ENCODE measurements around the gene DPP10. TPM values are rescaled to one million over a fixed set of nuclear protein-coding genes. Genes with fewer than 3 reads are reported as not detected.

DPP10 gene
- total RNA-seq, 1 experiment from 2014 or later: not detected

DNA sequence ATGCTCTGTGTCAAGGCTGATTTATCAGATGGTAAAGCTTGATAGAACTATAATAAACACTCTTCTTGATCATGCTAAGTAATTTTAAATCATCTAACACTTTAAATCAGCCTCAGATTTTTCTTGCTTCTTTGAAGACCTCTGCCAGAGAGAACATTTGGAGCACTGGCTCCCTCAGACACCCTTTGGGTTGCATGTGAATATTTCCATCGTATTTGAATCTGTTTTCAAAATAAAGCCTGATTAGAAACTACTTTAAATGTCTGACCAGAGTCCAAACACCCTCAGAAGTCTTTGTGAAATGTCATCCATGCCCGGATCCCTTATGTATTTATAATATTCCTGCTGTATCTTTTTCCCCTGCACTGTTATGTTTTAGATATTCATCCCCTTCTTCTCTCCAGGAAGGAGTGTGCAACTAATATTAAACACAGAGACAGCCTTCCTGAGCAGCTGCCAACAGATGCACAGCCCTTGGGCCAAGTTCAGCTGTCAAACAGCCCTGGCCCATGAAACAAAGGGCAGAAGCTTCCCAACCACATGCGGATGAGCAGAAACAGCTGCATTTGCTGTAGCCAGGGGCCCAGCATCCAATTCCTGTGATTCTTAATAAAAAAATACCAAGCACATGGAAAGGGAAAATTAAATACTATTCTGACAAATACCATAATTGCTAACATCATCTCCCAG is 46.5 kb downstream of the DPP10 start:
- ATAC-seq: no peak
- POLR2A ChIA-PET (ENCODE audit: unreplicated experiment): no interaction called here

DNA sequence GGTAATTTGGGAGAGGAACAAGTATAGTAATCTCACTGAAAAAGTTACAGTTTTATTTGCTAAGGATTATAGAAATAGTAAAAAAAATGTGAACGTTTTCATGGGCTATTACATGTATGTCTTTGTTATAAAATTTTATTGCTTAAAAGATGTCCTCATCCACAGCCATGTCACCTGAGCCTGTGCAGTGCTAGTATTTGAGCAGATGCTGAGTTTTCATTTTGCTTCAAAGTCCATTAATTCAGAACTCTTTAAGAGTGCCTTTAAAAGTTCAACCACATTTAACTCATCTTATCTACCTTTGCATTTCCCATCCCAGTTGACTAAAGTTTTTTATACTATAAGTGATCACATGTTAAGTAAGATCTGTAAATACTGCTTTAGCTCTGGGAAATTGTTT is 52.6 kb downstream of the DPP10 start:
- Histone ChIP-seq H3K4me1 (ENCODE audit: insufficient read depth, low read length) (no peaks in the 10 kb centered on the region), H3K4me3 (ENCODE audit: low read length) (no peak overlapping the region), H3K9me3 (ENCODE audit: low read length) (no peaks in the 10 kb centered on the region), H3K9me2 (replicated peaks; ENCODE audit: low read length) (no peaks in the 10 kb centered on the region), H3F3A (ENCODE audit: low read length, unreplicated experiment) (no peaks in the 10 kb centered on the region), H2AFZ (ENCODE audit: low read length) (no peak overlapping the region), H3K9ac (ENCODE audit: low read length) (no peak overlapping the region), H3K79me2 (ENCODE audit: low read length) (no peaks in the 10 kb centered on the region), H3K36me3 (ENCODE audit: low read depth, low read length) (no peaks in the 10 kb centered on the region), H3K27ac (ENCODE audit: low read length) (no peak overlapping the region), H3K4me2 (ENCODE audit: low read length) (no peak overlapping the region), H3K27me3 (ENCODE audit: low read length) (no peaks in the 10 kb centered on the region), H4K20me1 (ENCODE audit: low read length) (no peaks in the 10 kb centered on the region)
- CTCF ChIA-PET: no interaction called here
- BruUV-seq (replicated peaks): no TSS peak
- DNase-seq (no peak), ATAC-seq (no peak)
- intact Hi-C loops (cut with micrococcal nuclease): no loop called here
- POLR2A ChIA-PET (ENCODE audit: unreplicated experiment): no interaction called here
- no peak for TF ChIP-seq EZH2 (IDR thresholded peaks at IDR 0.05; ENCODE audit: low read length, unreplicated experiment)
- TF ChIP-seq, protein P1, sequence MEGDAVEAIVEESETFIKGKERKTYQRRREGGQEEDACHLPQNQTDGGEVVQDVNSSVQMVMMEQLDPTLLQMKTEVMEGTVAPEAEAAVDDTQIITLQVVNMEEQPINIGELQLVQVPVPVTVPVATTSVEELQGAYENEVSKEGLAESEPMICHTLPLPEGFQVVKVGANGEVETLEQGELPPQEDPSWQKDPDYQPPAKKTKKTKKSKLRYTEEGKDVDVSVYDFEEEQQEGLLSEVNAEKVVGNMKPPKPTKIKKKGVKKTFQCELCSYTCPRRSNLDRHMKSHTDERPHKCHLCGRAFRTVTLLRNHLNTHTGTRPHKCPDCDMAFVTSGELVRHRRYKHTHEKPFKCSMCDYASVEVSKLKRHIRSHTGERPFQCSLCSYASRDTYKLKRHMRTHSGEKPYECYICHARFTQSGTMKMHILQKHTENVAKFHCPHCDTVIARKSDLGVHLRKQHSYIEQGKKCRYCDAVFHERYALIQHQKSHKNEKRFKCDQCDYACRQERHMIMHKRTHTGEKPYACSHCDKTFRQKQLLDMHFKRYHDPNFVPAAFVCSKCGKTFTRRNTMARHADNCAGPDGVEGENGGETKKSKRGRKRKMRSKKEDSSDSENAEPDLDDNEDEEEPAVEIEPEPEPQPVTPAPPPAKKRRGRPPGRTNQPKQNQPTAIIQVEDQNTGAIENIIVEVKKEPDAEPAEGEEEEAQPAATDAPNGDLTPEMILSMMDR (conservative IDR thresholded peaks at IDR 0.05; ENCODE audit: low read depth, low read length): no peak

More for the DNA sequence above, 46.5 kb downstream of the DPP10 start:
- H3K9me2 ChIP-seq (replicated peaks; ENCODE audit: low read length): no peaks in the 10 kb centered on the region
- no peaks in the 10 kb centered on the region for H3K9me3 ChIP-seq (ENCODE audit: low read length)
- H3F3A ChIP-seq (ENCODE audit: low read length, unreplicated experiment): no peaks in the 10 kb centered on the region
- H3K27me3 ChIP-seq (ENCODE audit: low read length): peaks cover 6% of the 10 kb centered on the region; the same call in 1 of the 2 replicates
- no peaks in the 10 kb centered on the region for H4K20me1 ChIP-seq (ENCODE audit: low read length)
- no peak for DNase-seq
- no peak overlapping the region for H3K9ac ChIP-seq (ENCODE audit: low read length)
- no peaks in the 10 kb centered on the region for H3K4me1 ChIP-seq (ENCODE audit: insufficient read depth, low read length)
- TF ChIP-seq, protein P1 (conservative IDR thresholded peaks at IDR 0.05; ENCODE audit: low read depth, low read length): no peak
- TF ChIP-seq EZH2 (IDR thresholded peaks at IDR 0.05; ENCODE audit: low read length, unreplicated experiment) (no peak), EZH2phosphoT487 (IDR thresholded peaks at IDR 0.05; ENCODE audit: borderline replicate concordance, low read length) (no peak)
- H2AFZ ChIP-seq (ENCODE audit: low read length): no peak overlapping the region
- no TSS peak for BruUV-seq (replicated peaks)
- no peaks in the 10 kb centered on the region for H3K79me2 ChIP-seq (ENCODE audit: low read length)
- intact Hi-C loops (cut with micrococcal nuclease): no loop called here
- CTCF ChIA-PET: no interaction called here
- no peak overlapping the region for H3K27ac ChIP-seq (ENCODE audit: low read length)
- H3K4me2 ChIP-seq (ENCODE audit: low read length): no peak overlapping the region
- H3K36me3 ChIP-seq (ENCODE audit: low read depth, low read length): no peaks in the 10 kb centered on the region
- H3K4me3 ChIP-seq (ENCODE audit: low read length): no peak overlapping the region

- ChIA-PET CTCF (no interaction called here), POLR2A (ENCODE audit: unreplicated experiment) (no interaction called here)
- Histone ChIP-seq H4K20me1 (ENCODE audit: low read length) (no peaks in the 10 kb centered on the region), H3K79me2 (ENCODE audit: low read length) (no peaks in the 10 kb centered on the region), H3F3A (ENCODE audit: low read length, unreplicated experiment) (no peaks in the 10 kb centered on the region), H2AFZ (ENCODE audit: low read length) (no peak overlapping the region), H3K4me2 (ENCODE audit: low read length) (no peak overlapping the region), H3K27me3 (ENCODE audit: low read length) (no peaks in the 10 kb centered on the region), H3K27ac (ENCODE audit: low read length) (no peak overlapping the region), H3K9me3 (ENCODE audit: low read length) (no peaks in the 10 kb centered on the region), H3K9ac (ENCODE audit: low read length) (no peak overlapping the region), H3K9me2 (replicated peaks; ENCODE audit: low read length) (no peaks in the 10 kb centered on the region), H3K36me3 (ENCODE audit: low read depth, low read length) (no peaks in the 10 kb centered on the region), H3K4me1 (ENCODE audit: insufficient read depth, low read length) (no peaks in the 10 kb centered on the region), H3K4me3 (ENCODE audit: low read length) (no peak overlapping the region)
- DNase-seq (no peak), ATAC-seq (no peak)
- BruUV-seq (replicated peaks): no TSS peak
- intact Hi-C loops (cut with micrococcal nuclease): no loop called here
- TF ChIP-seq, protein P1 (conservative IDR thresholded peaks at IDR 0.05; ENCODE audit: low read depth, low read length): no peak
- no peak for TF ChIP-seq EZH2 (IDR thresholded peaks at IDR 0.05; ENCODE audit: low read length, unreplicated experiment)
- no peak for TF ChIP-seq EZH2phosphoT487 (IDR thresholded peaks at IDR 0.05; ENCODE audit: borderline replicate concordance, low read length)
Measured at GRCh38 chr2:114496959-114497358, 54.5 kb downstream of the DPP10 start.

Measured in PC-3 (cell line).